GM23338 (cell line): ENCODE results near the gene GAGE12H. TPM values are rescaled to one million over a fixed set of nuclear protein-coding genes. Genes with fewer than 3 reads are reported as not detected.

Experiments
- ATAC-seq: fragments of 200-7000 bp; cut with Tn5 transposase; 3 replicates; pipeline ENCODE4 v1.9.1; 2020
- DNase-seq: peaks from one replicate; pipeline ENCODE4 v3.0.0-alpha.2; 2015; ENCODE audit warnings: low spot score
- H2AFZ ChIP-seq: fragments of 200-600 bp; sonication (generic); 2 replicates; pipeline ENCODE4 v1.8.0; 2016; ENCODE audit warnings: antibody characterized with exemption, mild to moderate bottlenecking, moderate library complexity
- H3F3A ChIP-seq: fragments of 200-600 bp; sonication (generic); replicated peaks from 2 replicates; pipeline ENCODE4 v1.8.0; 2017; ENCODE audit warnings: antibody characterized with exemption, mixed run types, low read depth
- H3K27ac ChIP-seq: fragments of 200-600 bp; sonication (generic); 2 replicates; pipeline ENCODE4 v1.6.1; 2016; ENCODE audit warnings: low read depth
- H3K27me3 ChIP-seq: fragments of 200-600 bp; sonication (generic); 2 replicates; pipeline ENCODE4 v1.8.0; 2016; ENCODE audit warnings: mild to moderate bottlenecking, mixed run types, moderate library complexity; ENCODE audit not compliant: insufficient read depth
- H3K36me3 ChIP-seq: fragments of 200-600 bp; sonication (generic); 2 replicates; pipeline ENCODE4 v1.8.0; 2016; ENCODE audit warnings: mild to moderate bottlenecking; ENCODE audit not compliant: insufficient read depth
- H3K4me1 ChIP-seq: fragments of 200-600 bp; sonication (generic); 2 replicates; pipeline ENCODE4 v1.8.0; 2016; ENCODE audit warnings: mild to moderate bottlenecking, moderate library complexity; ENCODE audit not compliant: insufficient read depth
- H3K4me2 ChIP-seq: fragments of 200-600 bp; sonication (generic); 2 replicates; pipeline ENCODE4 v1.7.1; 2017; ENCODE audit warnings: mixed run types
- H3K4me3 ChIP-seq: fragments of 200-600 bp; sonication (generic); 2 replicates; pipeline ENCODE4 v1.6.1; 2016; ENCODE audit warnings: mixed run types
- H3K79me2 ChIP-seq: fragments of 200-600 bp; sonication (generic); replicated peaks from 2 replicates; pipeline ENCODE4 v1.8.0; 2017; ENCODE audit warnings: mild to moderate bottlenecking; ENCODE audit not compliant: insufficient read depth
- H3K9me2 ChIP-seq: fragments of 200-600 bp; sonication (generic); 2 replicates; pipeline ENCODE4 v1.8.0; 2017; ENCODE audit not compliant: insufficient read depth
- H4K20me1 ChIP-seq: fragments of 200-600 bp; sonication (generic); replicated peaks from 2 replicates; pipeline ENCODE4 v1.8.0; 2017; ENCODE audit warnings: mild to moderate bottlenecking; ENCODE audit not compliant: insufficient read depth
- H3K27ac Mint-ChIP-seq: 2 replicates; pipeline ENCODE4 v1.8.0; 2020; ENCODE audit warnings: inconsistent platforms, mild to moderate bottlenecking, moderate library complexity, mixed read lengths
- H3K27me3 Mint-ChIP-seq: 3 replicates; pipeline ENCODE4 v1.8.0; 2022; ENCODE audit warnings: low read depth, mild to moderate bottlenecking, moderate library complexity, mixed read lengths, inconsistent platforms; ENCODE audit not compliant: insufficient read depth, poor library complexity
- H3K36me3 Mint-ChIP-seq: 3 replicates; pipeline ENCODE4 v1.8.0; 2021; ENCODE audit warnings: low read depth, mild to moderate bottlenecking, inconsistent platforms, moderate library complexity, mixed read lengths
- H3K4me1 Mint-ChIP-seq: 3 replicates; pipeline ENCODE4 v1.8.0; 2020; ENCODE audit warnings: mild to moderate bottlenecking, inconsistent platforms, mixed read lengths
- H3K4me3 Mint-ChIP-seq: 3 replicates; pipeline ENCODE4 v1.8.0; 2021; ENCODE audit warnings: moderate library complexity, mild to moderate bottlenecking, inconsistent platforms, mixed read lengths
- H3K9me3 Mint-ChIP-seq: 3 replicates; pipeline ENCODE4 v1.8.0; 2020; ENCODE audit warnings: moderate library complexity, mild to moderate bottlenecking, inconsistent platforms, mixed read lengths
- CREB1 ChIP-seq: fragments of 250-450 bp; sonication (Bioruptor Pico); IDR thresholded peaks from 2 replicates; pipeline ENCODE4 v1.5.0; 2020; ENCODE audit warnings: low read depth, mild to moderate bottlenecking, moderate library complexity
- EZH2 ChIP-seq: fragments of 200-600 bp; sonication (generic); IDR thresholded peaks from one replicate; pipeline ENCODE4 v1.8.0; 2017; ENCODE audit warnings: antibody characterized with exemption, mild to moderate bottlenecking, low read depth; ENCODE audit not compliant: unreplicated experiment
- EZH2phosphoT487 ChIP-seq: fragments of 200-600 bp; sonication (generic); IDR thresholded peaks from one replicate; pipeline ENCODE4 v1.8.1; 2018; ENCODE audit warnings: antibody characterized with exemption; ENCODE audit not compliant: unreplicated experiment
- JUNB ChIP-seq: IDR thresholded peaks from one replicate; pipeline ENCODE4 v1.6.1; 2016; ENCODE audit warnings: antibody characterized with exemption; ENCODE audit not compliant: unreplicated experiment
- NANOG ChIP-seq: IDR thresholded peaks from 2 replicates; pipeline ENCODE4 v1.6.1; 2016; ENCODE audit warnings: antibody characterized with exemption, borderline replicate concordance
- POLR2AphosphoS5 ChIP-seq: IDR thresholded peaks from 2 replicates; pipeline ENCODE4 v1.6.1; 2016; ENCODE audit warnings: antibody characterized with exemption, low read depth
- STAT1 ChIP-seq: IDR thresholded peaks from one replicate; pipeline ENCODE4 v1.6.1; 2016; ENCODE audit warnings: antibody characterized with exemption; ENCODE audit not compliant: unreplicated experiment
- ZNF114 ChIP-seq: fragments of 250-450 bp; sonication (Bioruptor Pico); IDR thresholded peaks from 2 replicates; pipeline ENCODE4 v1.5.0; 2020; ENCODE audit warnings: mild to moderate bottlenecking, moderate library complexity
- ZNF331 ChIP-seq: fragments of 250-450 bp; sonication (Bioruptor Pico); IDR thresholded peaks from 2 replicates; pipeline ENCODE4 v1.5.0; 2020; ENCODE audit warnings: low read depth, mild to moderate bottlenecking, moderate library complexity
- polyA plus RNA-seq: library from polyadenylated mRNA; unstranded; fragments of >200 nt; fragmentation: Nextera tagmentation; extraction: Ambion mirVana; gene quantifications from 2 replicates; pipeline ENCODE4 v1.2.1, GENCODE V29; 2016
- total RNA-seq: library from RNA; depleted of rRNA; stranded (reverse); fragments of >200 nt; shearing (Covaris generic); gene quantifications from 2 replicates; pipeline ENCODE4 v1.2.3, GENCODE V29; 2014
- TF ChIP-seq, protein P1 (sequence below): IDR thresholded peaks from 2 replicates; pipeline ENCODE4 v1.6.1; 2016; ENCODE audit warnings: antibody characterized with exemption
- TF ChIP-seq, protein P2 (sequence below): fragments of 250-450 bp; sonication (Bioruptor Pico); IDR thresholded peaks from 2 replicates; pipeline ENCODE4 v1.5.0; 2020; ENCODE audit warnings: mild to moderate bottlenecking, moderate library complexity
- TF ChIP-seq, protein P3 (sequence below): IDR thresholded peaks from one replicate; pipeline ENCODE4 v1.6.1; 2018; ENCODE audit warnings: antibody characterized with exemption; ENCODE audit not compliant: unreplicated experiment
- TF ChIP-seq, protein P4 (sequence below), 2 experiments: fragments of 200-600 bp in 1 of 2; sonication (generic) in 1 of 2; conservative IDR thresholded peaks; 2 replicates each; pipeline versions ENCODE4 v1.5.1 to v1.6.1; 2016 to 2017; ENCODE audit warnings: antibody characterized with exemption in 2 of 2, low read depth in 2 of 2, mild to moderate bottlenecking in 2 of 2, moderate library complexity in 1 of 2

Gene GAGE12H
- total and polyA plus RNA-seq, 2 experiments from 2014 or later = not detected

DNA sequence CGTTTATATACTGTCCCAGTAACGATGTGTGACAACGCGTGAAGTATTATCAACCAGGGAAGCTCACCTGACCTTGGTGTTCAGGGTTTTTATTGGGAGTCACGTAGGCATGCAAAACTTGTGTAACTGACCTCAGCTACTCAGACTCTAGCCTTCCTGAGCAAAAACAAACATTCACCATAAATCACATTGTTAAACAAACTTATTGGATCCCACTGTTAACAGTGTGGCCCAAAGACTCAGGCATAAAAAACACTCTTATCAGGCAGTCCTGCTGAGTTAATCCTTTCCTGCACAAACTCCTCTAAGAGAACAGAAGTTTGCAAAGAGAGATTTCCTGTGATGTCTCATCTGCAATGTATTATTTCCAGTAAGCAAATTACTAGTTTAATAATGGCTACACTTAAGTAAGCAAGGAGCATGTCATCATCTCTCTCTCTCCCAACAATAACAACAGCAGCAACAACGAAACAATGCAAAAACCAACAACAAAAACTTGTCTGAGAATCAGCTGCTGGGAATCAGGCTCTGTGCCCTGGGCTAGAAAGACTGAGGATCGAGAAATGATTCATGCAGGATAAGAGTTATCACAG is 31.1 kb downstream of the GAGE12H start:
- H3K4me3 Mint-ChIP-seq = no peak overlapping the region

More for the DNA sequence above, 31.1 kb downstream of the GAGE12H start:
- Histone ChIP-seq H3K4me1 (no peaks in the 10 kb centered on the region), H4K20me1 (no peaks in the 10 kb centered on the region), H3K27ac (no peak overlapping the region), H2AFZ (no peak overlapping the region), H3K27me3 (no peaks in the 10 kb centered on the region), H3K79me2 (no peaks in the 10 kb centered on the region), H3K4me2 (no peak overlapping the region), H3K4me3 (no peak overlapping the region), H3F3A (no peaks in the 10 kb centered on the region), H3K9me2 (no peaks in the 10 kb centered on the region), H3K36me3 (no peaks in the 10 kb centered on the region)
- no peak for ATAC-seq
- Mint-ChIP-seq H3K36me3 (no peaks in the 10 kb centered on the region), H3K4me1 (no peaks in the 10 kb centered on the region), H3K9me3 (peaks cover 4% of the 10 kb centered on the region; the same call in 1 of the 3 replicates), H3K27me3 (no peaks in the 10 kb centered on the region), H3K27ac (no peak overlapping the region)
- DNase-seq = no peak
- TF ChIP-seq, protein P1, sequence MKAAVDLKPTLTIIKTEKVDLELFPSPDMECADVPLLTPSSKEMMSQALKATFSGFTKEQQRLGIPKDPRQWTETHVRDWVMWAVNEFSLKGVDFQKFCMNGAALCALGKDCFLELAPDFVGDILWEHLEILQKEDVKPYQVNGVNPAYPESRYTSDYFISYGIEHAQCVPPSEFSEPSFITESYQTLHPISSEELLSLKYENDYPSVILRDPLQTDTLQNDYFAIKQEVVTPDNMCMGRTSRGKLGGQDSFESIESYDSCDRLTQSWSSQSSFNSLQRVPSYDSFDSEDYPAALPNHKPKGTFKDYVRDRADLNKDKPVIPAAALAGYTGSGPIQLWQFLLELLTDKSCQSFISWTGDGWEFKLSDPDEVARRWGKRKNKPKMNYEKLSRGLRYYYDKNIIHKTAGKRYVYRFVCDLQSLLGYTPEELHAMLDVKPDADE = no peak
- no peak for TF ChIP-seq NANOG
- TF ChIP-seq POLR2AphosphoS5 = no peak
- TF ChIP-seq EZH2 = no peak
- no peak for TF ChIP-seq STAT1
- no peak for TF ChIP-seq JUNB
- TF ChIP-seq, protein P2, sequence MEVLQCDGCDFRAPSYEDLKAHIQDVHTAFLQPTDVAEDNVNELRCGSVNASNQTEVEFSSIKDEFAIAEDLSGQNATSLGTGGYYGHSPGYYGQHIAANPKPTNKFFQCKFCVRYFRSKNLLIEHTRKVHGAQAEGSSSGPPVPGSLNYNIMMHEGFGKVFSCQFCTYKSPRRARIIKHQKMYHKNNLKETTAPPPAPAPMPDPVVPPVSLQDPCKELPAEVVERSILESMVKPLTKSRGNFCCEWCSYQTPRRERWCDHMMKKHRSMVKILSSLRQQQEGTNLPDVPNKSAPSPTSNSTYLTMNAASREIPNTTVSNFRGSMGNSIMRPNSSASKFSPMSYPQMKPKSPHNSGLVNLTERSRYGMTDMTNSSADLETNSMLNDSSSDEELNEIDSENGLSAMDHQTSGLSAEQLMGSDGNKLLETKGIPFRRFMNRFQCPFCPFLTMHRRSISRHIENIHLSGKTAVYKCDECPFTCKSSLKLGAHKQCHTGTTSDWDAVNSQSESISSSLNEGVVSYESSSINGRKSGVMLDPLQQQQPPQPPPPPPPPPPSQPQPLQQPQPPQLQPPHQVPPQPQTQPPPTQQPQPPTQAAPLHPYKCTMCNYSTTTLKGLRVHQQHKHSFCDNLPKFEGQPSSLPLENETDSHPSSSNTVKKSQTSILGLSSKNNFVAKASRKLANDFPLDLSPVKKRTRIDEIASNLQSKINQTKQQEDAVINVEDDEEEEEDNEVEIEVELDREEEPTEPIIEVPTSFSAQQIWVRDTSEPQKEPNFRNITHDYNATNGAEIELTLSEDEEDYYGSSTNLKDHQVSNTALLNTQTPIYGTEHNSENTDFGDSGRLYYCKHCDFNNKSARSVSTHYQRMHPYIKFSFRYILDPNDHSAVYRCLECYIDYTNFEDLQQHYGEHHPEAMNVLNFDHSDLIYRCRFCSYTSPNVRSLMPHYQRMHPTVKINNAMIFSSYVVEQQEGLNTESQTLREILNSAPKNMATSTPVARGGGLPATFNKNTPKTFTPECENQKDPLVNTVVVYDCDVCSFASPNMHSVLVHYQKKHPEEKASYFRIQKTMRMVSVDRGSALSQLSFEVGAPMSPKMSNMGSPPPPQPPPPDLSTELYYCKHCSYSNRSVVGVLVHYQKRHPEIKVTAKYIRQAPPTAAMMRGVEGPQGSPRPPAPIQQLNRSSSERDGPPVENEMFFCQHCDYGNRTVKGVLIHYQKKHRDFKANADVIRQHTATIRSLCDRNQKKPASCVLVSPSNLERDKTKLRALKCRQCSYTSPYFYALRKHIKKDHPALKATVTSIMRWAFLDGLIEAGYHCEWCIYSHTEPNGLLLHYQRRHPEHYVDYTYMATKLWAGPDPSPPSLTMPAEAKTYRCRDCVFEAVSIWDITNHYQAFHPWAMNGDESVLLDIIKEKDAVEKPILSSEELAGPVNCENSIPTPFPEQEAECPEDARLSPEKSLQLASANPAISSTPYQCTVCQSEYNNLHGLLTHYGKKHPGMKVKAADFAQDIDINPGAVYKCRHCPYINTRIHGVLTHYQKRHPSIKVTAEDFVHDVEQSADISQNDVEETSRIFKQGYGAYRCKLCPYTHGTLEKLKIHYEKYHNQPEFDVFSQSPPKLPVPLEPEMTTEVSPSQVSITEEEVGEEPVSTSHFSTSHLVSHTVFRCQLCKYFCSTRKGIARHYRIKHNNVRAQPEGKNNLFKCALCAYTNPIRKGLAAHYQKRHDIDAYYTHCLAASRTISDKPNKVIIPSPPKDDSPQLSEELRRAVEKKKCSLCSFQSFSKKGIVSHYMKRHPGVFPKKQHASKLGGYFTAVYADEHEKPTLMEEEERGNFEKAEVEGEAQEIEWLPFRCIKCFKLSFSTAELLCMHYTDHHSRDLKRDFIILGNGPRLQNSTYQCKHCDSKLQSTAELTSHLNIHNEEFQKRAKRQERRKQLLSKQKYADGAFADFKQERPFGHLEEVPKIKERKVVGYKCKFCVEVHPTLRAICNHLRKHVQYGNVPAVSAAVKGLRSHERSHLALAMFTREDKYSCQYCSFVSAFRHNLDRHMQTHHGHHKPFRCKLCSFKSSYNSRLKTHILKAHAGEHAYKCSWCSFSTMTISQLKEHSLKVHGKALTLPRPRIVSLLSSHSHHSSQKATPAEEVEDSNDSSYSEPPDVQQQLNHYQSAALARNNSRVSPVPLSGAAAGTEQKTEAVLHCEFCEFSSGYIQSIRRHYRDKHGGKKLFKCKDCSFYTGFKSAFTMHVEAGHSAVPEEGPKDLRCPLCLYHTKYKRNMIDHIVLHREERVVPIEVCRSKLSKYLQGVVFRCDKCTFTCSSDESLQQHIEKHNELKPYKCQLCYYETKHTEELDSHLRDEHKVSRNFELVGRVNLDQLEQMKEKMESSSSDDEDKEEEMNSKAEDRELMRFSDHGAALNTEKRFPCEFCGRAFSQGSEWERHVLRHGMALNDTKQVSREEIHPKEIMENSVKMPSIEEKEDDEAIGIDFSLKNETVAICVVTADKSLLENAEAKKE (CRISPR knock-in tag) = no peak
- no peak for TF ChIP-seq EZH2phosphoT487
- TF ChIP-seq CREB1 (CRISPR knock-in tag) = no peak
- TF ChIP-seq, protein P3, sequence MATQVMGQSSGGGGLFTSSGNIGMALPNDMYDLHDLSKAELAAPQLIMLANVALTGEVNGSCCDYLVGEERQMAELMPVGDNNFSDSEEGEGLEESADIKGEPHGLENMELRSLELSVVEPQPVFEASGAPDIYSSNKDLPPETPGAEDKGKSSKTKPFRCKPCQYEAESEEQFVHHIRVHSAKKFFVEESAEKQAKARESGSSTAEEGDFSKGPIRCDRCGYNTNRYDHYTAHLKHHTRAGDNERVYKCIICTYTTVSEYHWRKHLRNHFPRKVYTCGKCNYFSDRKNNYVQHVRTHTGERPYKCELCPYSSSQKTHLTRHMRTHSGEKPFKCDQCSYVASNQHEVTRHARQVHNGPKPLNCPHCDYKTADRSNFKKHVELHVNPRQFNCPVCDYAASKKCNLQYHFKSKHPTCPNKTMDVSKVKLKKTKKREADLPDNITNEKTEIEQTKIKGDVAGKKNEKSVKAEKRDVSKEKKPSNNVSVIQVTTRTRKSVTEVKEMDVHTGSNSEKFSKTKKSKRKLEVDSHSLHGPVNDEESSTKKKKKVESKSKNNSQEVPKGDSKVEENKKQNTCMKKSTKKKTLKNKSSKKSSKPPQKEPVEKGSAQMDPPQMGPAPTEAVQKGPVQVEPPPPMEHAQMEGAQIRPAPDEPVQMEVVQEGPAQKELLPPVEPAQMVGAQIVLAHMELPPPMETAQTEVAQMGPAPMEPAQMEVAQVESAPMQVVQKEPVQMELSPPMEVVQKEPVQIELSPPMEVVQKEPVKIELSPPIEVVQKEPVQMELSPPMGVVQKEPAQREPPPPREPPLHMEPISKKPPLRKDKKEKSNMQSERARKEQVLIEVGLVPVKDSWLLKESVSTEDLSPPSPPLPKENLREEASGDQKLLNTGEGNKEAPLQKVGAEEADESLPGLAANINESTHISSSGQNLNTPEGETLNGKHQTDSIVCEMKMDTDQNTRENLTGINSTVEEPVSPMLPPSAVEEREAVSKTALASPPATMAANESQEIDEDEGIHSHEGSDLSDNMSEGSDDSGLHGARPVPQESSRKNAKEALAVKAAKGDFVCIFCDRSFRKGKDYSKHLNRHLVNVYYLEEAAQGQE = no peak
- no peak for TF ChIP-seq ZNF114
- no peak for TF ChIP-seq ZNF331 (CRISPR knock-in tag)
- TF ChIP-seq, protein P4, sequence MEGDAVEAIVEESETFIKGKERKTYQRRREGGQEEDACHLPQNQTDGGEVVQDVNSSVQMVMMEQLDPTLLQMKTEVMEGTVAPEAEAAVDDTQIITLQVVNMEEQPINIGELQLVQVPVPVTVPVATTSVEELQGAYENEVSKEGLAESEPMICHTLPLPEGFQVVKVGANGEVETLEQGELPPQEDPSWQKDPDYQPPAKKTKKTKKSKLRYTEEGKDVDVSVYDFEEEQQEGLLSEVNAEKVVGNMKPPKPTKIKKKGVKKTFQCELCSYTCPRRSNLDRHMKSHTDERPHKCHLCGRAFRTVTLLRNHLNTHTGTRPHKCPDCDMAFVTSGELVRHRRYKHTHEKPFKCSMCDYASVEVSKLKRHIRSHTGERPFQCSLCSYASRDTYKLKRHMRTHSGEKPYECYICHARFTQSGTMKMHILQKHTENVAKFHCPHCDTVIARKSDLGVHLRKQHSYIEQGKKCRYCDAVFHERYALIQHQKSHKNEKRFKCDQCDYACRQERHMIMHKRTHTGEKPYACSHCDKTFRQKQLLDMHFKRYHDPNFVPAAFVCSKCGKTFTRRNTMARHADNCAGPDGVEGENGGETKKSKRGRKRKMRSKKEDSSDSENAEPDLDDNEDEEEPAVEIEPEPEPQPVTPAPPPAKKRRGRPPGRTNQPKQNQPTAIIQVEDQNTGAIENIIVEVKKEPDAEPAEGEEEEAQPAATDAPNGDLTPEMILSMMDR (conservative IDR thresholded peaks at IDR 0.05; ENCODE audit: low read depth in 2 of 2) = no peak
